Lower leg skin (tissue), 4 donors: ENCODE data around the gene PTPN7. TPM values are rescaled to one million over a fixed set of nuclear protein-coding genes. Genes with fewer than 3 reads are reported as not detected.

ENCODE experiments used
- DNase-seq, 2 donors: peaks; one replicate each; pipeline ENCODE4 v3.0.0-alpha.2; 2019; ENCODE audit warnings: low spot score in 2 of 2
- H3K4me3 ChIP-seq: fragments of 200-600 bp; sonication (generic); 2 replicates; pipeline ENCODE4 v1.5.1; 2017; ENCODE audit warnings: mild to moderate bottlenecking, low read depth; ENCODE audit not compliant: poor library complexity, severe bottlenecking
- CTCF ChIP-seq, 3 donors: fragments of 450-650 bp; IDR thresholded peaks; one replicate each; pipeline ENCODE4 v1.5.1; 2016; ENCODE audit warnings: antibody characterized with exemption in 3 of 3, mild to moderate bottlenecking in 3 of 3, moderate library complexity in 2 of 3
- POLR2A ChIP-seq, 2 donors: fragments of 450-650 bp; IDR thresholded peaks; one replicate each; pipeline ENCODE4 v1.6.1; 2016 to 2017; ENCODE audit warnings: antibody characterized with exemption in 2 of 2, mild to moderate bottlenecking in 1 of 2, moderate library complexity in 1 of 2
- WGBS, 2 donors: methylation state at CpG; one replicate each; pipeline ENCODE4 v1.1.5; 2018; 5-methylcytosine and 5-hydroxymethylcytosine counted together
- intact Hi-C: fragments of 100-400 bp; cut with DNase I; formaldehyde crosslinking; loops from one replicate; pipeline ENCODE4 v1.15.0; 2023; ENCODE audit warnings: low total_unique reads
- total RNA-seq, 4 donors: library from RNA; depleted of rRNA; stranded (reverse); fragments of >200 nt; gene quantifications; one replicate each; pipeline ENCODE4 v1.1.0, GENCODE V29; 2016

The PTPN7 gene
- total RNA-seq, 4 donors from 2014 or later: 1.6 to 2.4 (median 2.2) TPM

- intact Hi-C loops: no loop called here
- TF ChIP-seq CTCF (IDR thresholded peaks at IDR 0.05) (no peak), POLR2A (IDR thresholded peaks at IDR 0.05) (no peak)
- WGBS, 2 donors: 17 to 45% methylated on average over 1 to 5 of the region's 5 CpGs
- DNase-seq: no peak
- H3K4me3 ChIP-seq: no peak overlapping the region
Observed at GRCh38 chr1:202107321-202107761, 53.1 kb downstream of the PTPN7 start.

- no peak for DNase-seq
- WGBS, 2 donors: 56 to 58% methylated on average over 7 to 10 of the region's 10 CpGs
- no peak overlapping the region for H3K4me3 ChIP-seq
- TF ChIP-seq POLR2A (IDR thresholded peaks at IDR 0.05) (no peak), CTCF (IDR thresholded peaks at IDR 0.05) (no peak)
- intact Hi-C loops: no loop called here
Observed at GRCh38 chr1:202106340-202107254, 53.8 kb downstream of the PTPN7 start.

GRCh38 chr1:202105571-202106339 is 54.6 kb downstream of the PTPN7 start:
- WGBS, 2 donors: 61 to 62% methylated on average over 10 of the region's 10 CpGs
- H3K4me3 ChIP-seq: no peak overlapping the region
- TF ChIP-seq POLR2A (IDR thresholded peaks at IDR 0.05) (no peak), CTCF (IDR thresholded peaks at IDR 0.05) (no peak)
- no peak for DNase-seq
- intact Hi-C loops: no loop called here

- WGBS, 2 donors: 73 to 81% methylated on average over 10 of the region's 10 CpGs
- DNase-seq: no peak
- no peak overlapping the region for H3K4me3 ChIP-seq
- intact Hi-C loops: no loop called here
- TF ChIP-seq CTCF (IDR thresholded peaks at IDR 0.05) (no peak), POLR2A (IDR thresholded peaks at IDR 0.05) (no peak)
Observed at GRCh38 chr1:202104073-202104472, 56.3 kb downstream of the PTPN7 start.

GRCh38 chr1:202101184-202101583 is 59.2 kb downstream of the PTPN7 start:
- WGBS, 2 donors: 27 to 33% methylated on average over 4 of the region's 4 CpGs
- DNase-seq: no peak

More at GRCh38 chr1:202101184-202101583, 59.2 kb downstream of the PTPN7 start:
- H3K4me3 ChIP-seq: no peak overlapping the region
- intact Hi-C loops: no loop called here
- no peak for TF ChIP-seq CTCF (IDR thresholded peaks at IDR 0.05)
- TF ChIP-seq POLR2A (IDR thresholded peaks at IDR 0.05): no peak

Other genes with a start within 250 kb of the PTPN7 start
- gene LMOD1, start 214.1 kb downstream of the PTPN7 start, total RNA-seq: 10 to 100 TPM; 11.2 to 56.7 (median 23.4) TPM
- gene TIMM17A, start 205.1 kb downstream of the PTPN7 start, total RNA-seq: 10 to 100 TPM; 18.7 to 22.4 (median 20.2) TPM
- gene RNPEP, start 178.0 kb downstream of the PTPN7 start, total RNA-seq: 100 to 1,000 TPM in 1 of 4 donors, 10 to 100 TPM in 3; 46.2 to 111 (median 85.3) TPM
- gene ELF3, start 150.0 kb downstream of the PTPN7 start, total RNA-seq: 10 to 100 TPM in 3 of 4 donors, 1 to 10 TPM in 1; 9.8 to 36.4 (median 31.2) TPM
- under 1 TPM in 2 of 4 donors, not detected in 2; 0.02 to 0.06 TPM for gene GPR37L1, start 37.7 kb downstream of the PTPN7 start, total RNA-seq
- gene ARL8A, start 15.9 kb downstream of the PTPN7 start, total RNA-seq: 10 to 100 TPM; 36.5 to 68.4 (median 41.3) TPM
- 1 to 10 TPM in 2 of 4 donors, under 1 TPM in 2; 0.39 to 4.4 (median 1.8) TPM for gene LGR6, start 33.2 kb upstream of the PTPN7 start, total RNA-seq
- gene UBE2T, start 181.3 kb upstream of the PTPN7 start, total RNA-seq: 1 to 10 TPM; 1.2 to 3.5 (median 2.8) TPM
- gene PPP1R12B, start 188.1 kb upstream of the PTPN7 start, total RNA-seq: 10 to 100 TPM; 14.6 to 50.8 (median 30.6) TPM